Spleen (tissue), 11 donors: ENCODE results near the gene CNFN. TPM values are rescaled to one million over a fixed set of nuclear protein-coding genes. Genes with fewer than 3 reads are reported as not detected.

Experiments
- DNase-seq: peaks from one replicate; pipeline ENCODE4 v3.0.0-alpha.2; 2020
- H3K27ac ChIP-seq, 8 donors: fragments of 200-600 bp; sonication (generic) in 7 of 8; 1 replicate in 4 of 8; 2 replicates in 4 of 8; pipeline versions ENCODE4 v1.5.0 to v1.8.0; 2016 to 2021; ENCODE audit warnings: inconsistent platforms in 4 of 8, mild to moderate bottlenecking in 4 of 8, moderate library complexity in 1 of 8
- H3K27me3 ChIP-seq, 7 donors: fragments of 200-600 bp; sonication (generic) in 6 of 7; replicated peaks in 1 of 7; 1 replicate in 4 of 7; 2 replicates in 3 of 7; pipeline versions ENCODE4 v1.5.0 to v1.8.0; 2016 to 2021; ENCODE audit warnings: inconsistent platforms in 3 of 7, mild to moderate bottlenecking in 1 of 7
- H3K36me3 ChIP-seq, 6 donors: fragments of 200-600 bp; sonication (generic) in 5 of 6; 1 replicate in 4 of 6; 2 replicates in 2 of 6; pipeline versions ENCODE4 v1.5.0 to v1.8.0; 2016 to 2021; ENCODE audit warnings: inconsistent platforms in 2 of 6
- H3K4me1 ChIP-seq, 6 donors: fragments of 200-600 bp; sonication (generic) in 5 of 6; 1 replicate in 3 of 6; 2 replicates in 3 of 6; pipeline versions ENCODE4 v1.5.0 to v1.8.0; 2016 to 2021; ENCODE audit warnings: inconsistent platforms in 3 of 6
- H3K4me3 ChIP-seq, 8 donors: fragments of 200-600 bp; sonication (generic) in 7 of 8; 1 replicate in 4 of 8; 2 replicates in 4 of 8; pipeline versions ENCODE4 v1.5.0 to v1.8.0; 2016 to 2021; ENCODE audit warnings: inconsistent platforms in 4 of 8, mild to moderate bottlenecking in 4 of 8, moderate library complexity in 2 of 8
- H3K9me3 ChIP-seq, 8 donors: fragments of 200-600 bp; sonication (generic) in 7 of 8; 1 replicate in 4 of 8; 2 replicates in 4 of 8; pipeline versions ENCODE4 v1.5.0 to v1.8.0; 2016 to 2021; ENCODE audit warnings: inconsistent platforms in 4 of 8
- POLR2A ChIP-seq, 3 donors: fragments of 450-650 bp; IDR thresholded peaks; one replicate each; pipeline ENCODE4 v1.5.1; 2017; ENCODE audit warnings: antibody characterized with exemption in 3 of 3, mild to moderate bottlenecking in 1 of 3
- POLR2AphosphoS5 ChIP-seq, 3 donors: sonication (generic); formaldehyde crosslinking; IDR thresholded peaks; one replicate each; pipeline ENCODE4 v1.5.1; 2017; ENCODE audit warnings: antibody characterized with exemption in 3 of 3
- WGBS, 5 donors: extraction: QIAGEN DNeasy Blood & Tissue Kit in 3 of 5; methylation state at CpG; one replicate each; pipeline versions ENCODE4 v1.1.5 to v1.1.7; 2013 to 2018; 5-methylcytosine and 5-hydroxymethylcytosine counted together
- intact Hi-C: fragments of 100-400 bp; cut with DNase I; formaldehyde crosslinking; loops from one replicate; pipeline ENCODE4 v1.15.0; 2023; ENCODE audit warnings: low total_unique reads
- polyA plus RNA-seq, 3 donors: library from polyadenylated mRNA; stranded (reverse); fragments of 200-250 nt; gene quantifications; one replicate each; pipeline ENCODE4 v1.2.1, GENCODE V29; 2013
- total RNA-seq, 7 donors: library from RNA; depleted of rRNA in 3 of 7; stranded (reverse); fragments of >200 nt in 3 of 7; fragmentation: NEBNext Ultra II Directional in 4 of 7; extraction: Animal tissue kit (Norgen Biotek cat#: 25700) in 4 of 7; gene quantifications; one replicate each; pipeline versions ENCODE4 v1.1.0 to v1.2.1, GENCODE V29; 2016 to 2021
- TF ChIP-seq, protein P1 (sequence below), 11 experiments: fragments of 200-600 bp in 7 of 11; fragments of 450-650 bp in 4 of 11; sonication (generic) in 4 of 11; IDR thresholded peaks in 8 of 11; conservative IDR thresholded peaks in 3 of 11; 1 replicate in 7 of 11; 2 replicates in 4 of 11; pipeline versions ENCODE4 v1.4.0 to v1.8.0; 2016 to 2021; ENCODE audit warnings: antibody characterized with exemption in 11 of 11, inconsistent platforms in 4 of 11, mild to moderate bottlenecking in 1 of 11
- donor health status: healthy with polysubstance abuse.
- donor health status: DM: no; HTN: no; CAD: no; lungs with moderate emphysema.
- donor health status: DM: no; HTN: no; CAD: no.
- donor health status: Bipolar disorder and iron deficiency.
- donor health status: healthy.
- donor health status: DM: no; HTN: no; CAD: no.
- donor health status: DM: yes; HTN: yes; CAD: no.

CNFN gene
- total and polyA plus RNA-seq, 10 donors, result 0.80 to 16.8 (median 2.7) TPM; not detected in 2

DNA sequence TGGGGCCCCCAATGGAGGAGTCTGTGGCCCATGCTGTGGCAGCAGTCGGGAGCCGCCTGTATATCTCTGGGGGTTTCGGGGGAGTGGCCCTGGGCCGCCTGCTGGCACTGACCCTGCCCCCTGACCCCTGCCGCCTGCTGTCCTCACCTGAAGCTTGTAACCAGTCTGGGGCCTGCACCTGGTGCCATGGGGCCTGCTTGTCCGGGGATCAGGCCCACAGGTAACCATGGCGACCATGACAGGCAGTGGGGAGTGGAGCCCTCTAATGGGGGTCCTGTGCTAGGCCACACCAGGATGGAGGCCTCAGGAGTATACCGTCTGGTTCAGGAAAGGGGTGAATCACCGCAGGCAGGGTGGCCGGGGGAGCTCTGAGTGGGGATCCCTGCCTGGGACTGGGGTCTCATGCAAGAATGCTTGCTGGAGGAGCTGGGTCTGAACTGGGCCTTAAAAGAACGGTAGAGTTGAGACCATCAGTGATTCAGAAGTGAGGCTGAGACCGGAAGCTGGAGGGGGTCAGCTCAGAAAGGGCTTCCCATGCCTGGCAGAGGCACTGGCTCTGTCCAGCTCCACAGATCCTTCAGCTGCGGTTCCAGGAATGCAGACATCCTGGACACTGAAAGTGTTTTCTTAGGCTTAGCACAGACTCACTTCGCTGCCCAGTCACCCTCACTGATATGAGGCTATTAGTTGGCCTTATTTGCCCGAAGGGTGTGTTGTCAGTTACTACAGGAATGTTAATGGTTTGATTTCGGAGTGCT lies 29.1 kb downstream of the CNFN start:
- intact Hi-C loops, result no loop called here
- TF ChIP-seq POLR2A (IDR thresholded peaks at IDR 0.05) (no peak), POLR2AphosphoS5 (IDR thresholded peaks at IDR 0.05) (no peak)
- TF ChIP-seq, protein P1, sequence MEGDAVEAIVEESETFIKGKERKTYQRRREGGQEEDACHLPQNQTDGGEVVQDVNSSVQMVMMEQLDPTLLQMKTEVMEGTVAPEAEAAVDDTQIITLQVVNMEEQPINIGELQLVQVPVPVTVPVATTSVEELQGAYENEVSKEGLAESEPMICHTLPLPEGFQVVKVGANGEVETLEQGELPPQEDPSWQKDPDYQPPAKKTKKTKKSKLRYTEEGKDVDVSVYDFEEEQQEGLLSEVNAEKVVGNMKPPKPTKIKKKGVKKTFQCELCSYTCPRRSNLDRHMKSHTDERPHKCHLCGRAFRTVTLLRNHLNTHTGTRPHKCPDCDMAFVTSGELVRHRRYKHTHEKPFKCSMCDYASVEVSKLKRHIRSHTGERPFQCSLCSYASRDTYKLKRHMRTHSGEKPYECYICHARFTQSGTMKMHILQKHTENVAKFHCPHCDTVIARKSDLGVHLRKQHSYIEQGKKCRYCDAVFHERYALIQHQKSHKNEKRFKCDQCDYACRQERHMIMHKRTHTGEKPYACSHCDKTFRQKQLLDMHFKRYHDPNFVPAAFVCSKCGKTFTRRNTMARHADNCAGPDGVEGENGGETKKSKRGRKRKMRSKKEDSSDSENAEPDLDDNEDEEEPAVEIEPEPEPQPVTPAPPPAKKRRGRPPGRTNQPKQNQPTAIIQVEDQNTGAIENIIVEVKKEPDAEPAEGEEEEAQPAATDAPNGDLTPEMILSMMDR (IDR thresholded peaks at IDR 0.05 in 8 of 11, conservative IDR thresholded peaks at IDR 0.05 in 3 of 11), result no peak
- no peak for DNase-seq
- peaks cover 0 to 31% (median 18%) of the 10 kb centered on the region in 6 donors for H3K4me1 ChIP-seq
- H3K4me3 ChIP-seq, result no peak overlapping the region
- peaks cover 0 to 79% (median 22%) of the 10 kb centered on the region in 6 donors for H3K36me3 ChIP-seq
- H3K9me3 ChIP-seq, result peaks cover 0 to 15% (median 2%) of the 10 kb centered on the region in 8 donors
- WGBS, 5 donors, result 86 to 96% (median 92%) methylated on average over 13 to 16 of the region's 16 CpGs
- H3K27ac ChIP-seq, result no peak overlapping the region
- no peaks in the 10 kb centered on the region for H3K27me3 ChIP-seq

DNA sequence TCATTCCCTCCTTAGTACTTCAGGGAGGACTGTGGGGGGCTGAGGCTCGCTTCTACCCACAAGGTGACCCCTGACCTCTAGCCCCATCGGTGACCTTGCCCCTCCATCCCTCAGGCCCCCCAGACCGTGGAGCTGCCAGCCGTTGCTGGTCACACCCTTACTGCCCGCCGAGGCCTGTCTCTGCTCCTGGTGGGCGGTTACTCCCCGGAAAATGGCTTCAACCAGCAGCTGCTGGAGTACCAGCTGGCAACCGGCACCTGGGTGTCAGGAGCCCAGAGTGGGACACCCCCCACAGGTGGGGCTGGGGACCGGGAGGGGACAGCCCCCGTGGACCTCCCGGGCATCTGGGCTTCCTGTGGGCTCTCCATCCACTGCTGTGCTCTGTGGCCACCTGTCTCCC lies 32.8 kb downstream of the CNFN start:
- WGBS, 5 donors, result 78 to 94% (median 92%) methylated on average over 4 to 12 of the region's 12 CpGs
- no peak for DNase-seq
- intact Hi-C loops, result no loop called here

DNA sequence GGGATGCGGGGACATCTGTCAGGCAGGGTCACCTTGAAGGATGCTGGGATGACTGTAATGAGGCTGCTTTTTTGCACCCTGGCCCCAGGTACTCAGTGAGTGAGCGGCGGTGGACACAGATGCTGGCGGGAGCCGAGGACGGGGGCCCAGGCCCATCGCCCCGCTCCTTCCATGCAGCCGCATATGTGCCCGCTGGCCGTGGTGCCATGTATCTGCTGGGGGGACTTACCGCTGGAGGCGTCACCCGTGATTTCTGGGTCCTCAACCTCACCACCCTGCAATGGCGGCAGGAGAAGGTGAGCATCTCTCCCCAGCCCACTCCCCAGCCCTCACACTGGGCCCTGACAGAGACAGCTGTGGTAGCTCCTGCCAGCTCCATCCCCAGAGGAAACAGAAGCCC lies 33.4 kb downstream of the CNFN start:
- no peak overlapping the region for H3K27ac ChIP-seq
- intact Hi-C loops, result no loop called here
- H3K36me3 ChIP-seq, result peaks cover 0 to 90% (median 36%) of the 10 kb centered on the region in 6 donors
- H3K4me3 ChIP-seq, result no peak overlapping the region
- no peaks in the 10 kb centered on the region for H3K9me3 ChIP-seq
- no peaks in the 10 kb centered on the region for H3K4me1 ChIP-seq
- TF ChIP-seq, protein P1 (IDR thresholded peaks at IDR 0.05 in 8 of 11, conservative IDR thresholded peaks at IDR 0.05 in 3 of 11), result no peak
- TF ChIP-seq POLR2AphosphoS5 (IDR thresholded peaks at IDR 0.05) (no peak), POLR2A (IDR thresholded peaks at IDR 0.05) (no peak)
- no peak for DNase-seq
- 94 to 99% (median 97%) methylated on average over 11 to 15 of the region's 15 CpGs for WGBS, 5 donors
- H3K27me3 ChIP-seq, result no peaks in the 10 kb centered on the region

More for the DNA sequence above, 32.8 kb downstream of the CNFN start:
- no peak overlapping the region for H3K27ac ChIP-seq
- H3K36me3 ChIP-seq, result peaks cover 0 to 90% (median 34%) of the 10 kb centered on the region in 6 donors
- no peak overlapping the region for H3K4me3 ChIP-seq
- H3K27me3 ChIP-seq, result no peaks in the 10 kb centered on the region
- H3K4me1 ChIP-seq, result no peaks in the 10 kb centered on the region
- TF ChIP-seq, protein P1 (IDR thresholded peaks at IDR 0.05 in 8 of 11, conservative IDR thresholded peaks at IDR 0.05 in 3 of 11), result no peak
- no peak for TF ChIP-seq POLR2AphosphoS5 (IDR thresholded peaks at IDR 0.05)
- TF ChIP-seq POLR2A (IDR thresholded peaks at IDR 0.05), result no peak
- no peaks in the 10 kb centered on the region for H3K9me3 ChIP-seq

DNA sequence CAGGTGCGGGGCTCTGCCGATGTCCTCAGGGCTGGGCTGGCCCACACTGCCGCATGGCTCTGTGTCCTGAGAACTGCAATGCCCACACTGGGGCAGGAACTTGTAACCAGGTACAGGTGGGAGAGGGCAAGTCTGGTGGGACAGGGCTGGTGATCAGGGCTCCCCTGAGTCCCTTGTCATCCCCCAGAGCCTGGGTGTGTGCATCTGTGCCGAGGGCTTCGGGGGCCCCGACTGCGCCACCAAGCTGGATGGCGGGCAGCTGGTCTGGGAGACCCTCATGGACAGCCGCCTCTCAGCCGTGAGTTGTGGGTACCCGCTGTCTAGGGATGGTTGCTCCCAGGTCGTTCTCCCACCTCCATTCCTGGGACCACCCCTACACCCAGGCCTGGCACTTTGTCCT lies 34.2 kb downstream of the CNFN start:
- intact Hi-C loops, result no loop called here
- Histone ChIP-seq H3K4me1 (no peaks in the 10 kb centered on the region), H3K4me3 (no peak overlapping the region), H3K27me3 (no peaks in the 10 kb centered on the region), H3K27ac (no peak overlapping the region), H3K9me3 (no peaks in the 10 kb centered on the region), H3K36me3 (peaks cover 0 to 90% (median 36%) of the 10 kb centered on the region in 6 donors)
- TF ChIP-seq, protein P1 (IDR thresholded peaks at IDR 0.05 in 8 of 11, conservative IDR thresholded peaks at IDR 0.05 in 3 of 11), result no peak
- TF ChIP-seq POLR2AphosphoS5 (IDR thresholded peaks at IDR 0.05) (no peak), POLR2A (IDR thresholded peaks at IDR 0.05) (no peak)
- DNase-seq, result no peak
- WGBS, 5 donors, result 96 to 98% (median 96%) methylated on average over 6 to 12 of the region's 12 CpGs
